Trophoblast cell (in vitro differentiated cells and primary cell): ENCODE results near the gene MDM4.

Source experiments
- DNase-seq, 2 donors: peaks; one replicate each; pipeline ENCODE4 v3.0.0-alpha.2; 2016
- H2AFZ ChIP-seq: 2 replicates; pipeline ENCODE4 v1.6.1; 2013; ENCODE audit warnings: low read length, moderate library complexity, mild to moderate bottlenecking; ENCODE audit not compliant: insufficient read depth, poor library complexity
- H2AK5ac ChIP-seq: 2 replicates; pipeline ENCODE4 v1.6.1; 2013; ENCODE audit warnings: mild to moderate bottlenecking, low read length
- H2BK120ac ChIP-seq: 2 replicates; pipeline ENCODE4 v1.6.1; 2013; ENCODE audit warnings: low read length, mild to moderate bottlenecking, moderate library complexity; ENCODE audit not compliant: insufficient read depth, poor library complexity
- H2BK12ac ChIP-seq: 2 replicates; pipeline ENCODE4 v1.6.1; 2013; ENCODE audit warnings: mild to moderate bottlenecking, low read length, moderate library complexity
- H2BK5ac ChIP-seq: 2 replicates; pipeline ENCODE4 v1.6.1; 2013; ENCODE audit warnings: low read length, low read depth, moderate library complexity, mild to moderate bottlenecking; ENCODE audit not compliant: poor library complexity
- H3K14ac ChIP-seq: 2 replicates; pipeline ENCODE4 v1.6.1; 2013; ENCODE audit warnings: mild to moderate bottlenecking, low read length
- H3K18ac ChIP-seq: 2 replicates; pipeline ENCODE4 v1.6.1; 2013; ENCODE audit warnings: mild to moderate bottlenecking, low read length
- H3K23ac ChIP-seq: 2 replicates; pipeline ENCODE4 v1.6.1; 2013; ENCODE audit warnings: low read length
- H3K27ac ChIP-seq: 2 replicates; pipeline ENCODE4 v1.5.1; 2013; ENCODE audit warnings: low read depth, mild to moderate bottlenecking, inconsistent platforms, low read length, moderate library complexity
- H3K27me3 ChIP-seq: 2 replicates; pipeline ENCODE4 v1.6.1; 2013; ENCODE audit warnings: inconsistent platforms, mild to moderate bottlenecking, low read length, moderate library complexity; ENCODE audit not compliant: insufficient read depth
- H3K36me3 ChIP-seq, 2 experiments: 1 replicate in 1 of 2; 2 replicates in 1 of 2; pipeline ENCODE4 v1.6.1; 2013; ENCODE audit warnings: low read length in 2 of 2, mild to moderate bottlenecking in 2 of 2, moderate library complexity in 1 of 2; ENCODE audit not compliant: insufficient read depth in 2 of 2, control insufficient read depth in 1 of 2
- H3K4ac ChIP-seq: 2 replicates; pipeline ENCODE4 v1.6.1; 2013; ENCODE audit warnings: low read depth, mild to moderate bottlenecking, low read length, moderate library complexity
- H3K4me1 ChIP-seq, 2 experiments: 1 replicate in 1 of 2; 2 replicates in 1 of 2; pipeline ENCODE4 v1.6.1; 2013; ENCODE audit warnings: low read length in 2 of 2, mild to moderate bottlenecking in 2 of 2, moderate library complexity in 1 of 2; ENCODE audit not compliant: insufficient read depth in 2 of 2, control insufficient read depth in 1 of 2
- H3K4me2 ChIP-seq: 2 replicates; pipeline ENCODE4 v1.6.1; 2013; ENCODE audit warnings: inconsistent platforms, mild to moderate bottlenecking, low read length, moderate library complexity
- H3K4me3 ChIP-seq: 2 replicates; pipeline ENCODE4 v1.5.1; 2013; ENCODE audit warnings: mild to moderate bottlenecking, low read depth, low read length, inconsistent platforms
- H3K79me1 ChIP-seq: one replicate; pipeline ENCODE4 v1.6.1; 2013; ENCODE audit warnings: low read length
- H3K79me2 ChIP-seq: 2 replicates; pipeline ENCODE4 v1.6.1; 2013; ENCODE audit warnings: low read length, mild to moderate bottlenecking; ENCODE audit not compliant: control insufficient read depth, insufficient read depth, poor library complexity
- H3K9ac ChIP-seq: 2 replicates; pipeline ENCODE4 v1.6.1; 2013; ENCODE audit warnings: mild to moderate bottlenecking, low read length
- H3K9me3 ChIP-seq: 2 replicates; pipeline ENCODE4 v1.6.1; 2013; ENCODE audit warnings: low read depth, mild to moderate bottlenecking, control low read depth, inconsistent platforms, low read length; ENCODE audit not compliant: insufficient read depth
- H4K12ac ChIP-seq: 2 replicates; pipeline ENCODE4 v1.6.1; 2013; ENCODE audit warnings: low read depth, mild to moderate bottlenecking, low read length, moderate library complexity
- H4K8ac ChIP-seq: 2 replicates; pipeline ENCODE4 v1.6.1; 2013; ENCODE audit warnings: low read depth, mild to moderate bottlenecking, low read length, moderate library complexity
- H4K91ac ChIP-seq: one replicate; pipeline ENCODE4 v1.6.1; 2013; ENCODE audit warnings: low read depth, mild to moderate bottlenecking, low read length, moderate library complexity
- WGBS: extraction: QIAGEN DNeasy Blood & Tissue Kit; methylation state at CpG from one replicate; pipeline ENCODE4 v1.1.7; 2013; ENCODE audit warnings: missing lambda C conversion rate; ENCODE audit not compliant: insufficient read length, insufficient coverage; ENCODE audit errors: extremely low coverage; 5-methylcytosine and 5-hydroxymethylcytosine counted together

Gene MDM4

GRCh38 chr1:204548265-204548664 lies 32.1 kb downstream of the MDM4 start:
- no peak overlapping the region for H2BK12ac ChIP-seq
- no peaks in the 10 kb centered on the region for H3K27me3 ChIP-seq
- DNase-seq, result no peak
- no peak overlapping the region for H2BK120ac ChIP-seq
- H3K18ac ChIP-seq, result no peak overlapping the region
- H3K4me1 ChIP-seq, result no peaks in the 10 kb centered on the region
- no peak overlapping the region for H3K27ac ChIP-seq
- no peak overlapping the region for H3K9ac ChIP-seq
- no peak overlapping the region for H3K4me2 ChIP-seq
- WGBS, result no CpG with 5 or more reads among the region's 2 CpGs
- H3K79me2 ChIP-seq, result no peaks in the 10 kb centered on the region
- no peak overlapping the region for H3K23ac ChIP-seq
- peaks cover 12 to 39% of the 10 kb centered on the region in 2 experiments for H3K36me3 ChIP-seq
- no peak overlapping the region for H3K4ac ChIP-seq
- no peak overlapping the region for H3K4me3 ChIP-seq
- H2BK5ac ChIP-seq, result no peak overlapping the region
- no peak overlapping the region for H4K91ac ChIP-seq
- H4K12ac ChIP-seq, result no peak overlapping the region
- H2AFZ ChIP-seq, result no peak overlapping the region
- H2AK5ac ChIP-seq, result no peak overlapping the region
- no peaks in the 10 kb centered on the region for H3K79me1 ChIP-seq
- H3K14ac ChIP-seq, result no peak overlapping the region
- H3K9me3 ChIP-seq, result no peaks in the 10 kb centered on the region
- H4K8ac ChIP-seq, result no peak overlapping the region

GRCh38 chr1:204549313-204549712 lies 33.1 kb downstream of the MDM4 start:
- WGBS, result no CpG with 5 or more reads among the region's 6 CpGs
- no peaks in the 10 kb centered on the region for H3K27me3 ChIP-seq
- H3K18ac ChIP-seq, result no peak overlapping the region
- H3K9ac ChIP-seq, result no peak overlapping the region
- H3K9me3 ChIP-seq, result no peaks in the 10 kb centered on the region
- no peaks in the 10 kb centered on the region for H3K79me1 ChIP-seq
- H3K14ac ChIP-seq, result no peak overlapping the region
- H3K4me2 ChIP-seq, result no peak overlapping the region
- H4K12ac ChIP-seq, result no peak overlapping the region
- H3K36me3 ChIP-seq, result peaks cover 12 to 36% of the 10 kb centered on the region in 2 experiments
- H3K4ac ChIP-seq, result no peak overlapping the region
- no peak overlapping the region for H2AK5ac ChIP-seq
- no peak overlapping the region for H3K4me3 ChIP-seq
- no peak overlapping the region for H4K91ac ChIP-seq
- no peak overlapping the region for H3K23ac ChIP-seq
- H3K79me2 ChIP-seq, result no peaks in the 10 kb centered on the region
- H2BK120ac ChIP-seq, result no peak overlapping the region
- no peak overlapping the region for H2BK12ac ChIP-seq
- no peak overlapping the region for H2BK5ac ChIP-seq
- H2AFZ ChIP-seq, result no peak overlapping the region
- no peaks in the 10 kb centered on the region for H3K4me1 ChIP-seq
- DNase-seq, result no peak
- no peak overlapping the region for H3K27ac ChIP-seq
- no peak overlapping the region for H4K8ac ChIP-seq

- no peaks in the 10 kb centered on the region for H3K27me3 ChIP-seq
- H3K9me3 ChIP-seq, result no peaks in the 10 kb centered on the region
- H3K4me1 ChIP-seq, result no peaks in the 10 kb centered on the region
- H3K4ac ChIP-seq, result no peak overlapping the region
- no peak overlapping the region for H4K12ac ChIP-seq
- H3K79me2 ChIP-seq, result no peaks in the 10 kb centered on the region
- H4K91ac ChIP-seq, result no peak overlapping the region
- WGBS, result no CpG with 5 or more reads among the region's 5 CpGs
- peaks cover 12 to 34% of the 10 kb centered on the region in 2 experiments for H3K36me3 ChIP-seq
- no peak overlapping the region for H2AK5ac ChIP-seq
- no peak overlapping the region for H3K14ac ChIP-seq
- H4K8ac ChIP-seq, result no peak overlapping the region
- no peak overlapping the region for H3K4me2 ChIP-seq
- H3K18ac ChIP-seq, result no peak overlapping the region
- no peaks in the 10 kb centered on the region for H3K79me1 ChIP-seq
- no peak overlapping the region for H2BK120ac ChIP-seq
- H2AFZ ChIP-seq, result no peak overlapping the region
- H3K27ac ChIP-seq, result no peak overlapping the region
- no peak overlapping the region for H3K4me3 ChIP-seq
- no peak overlapping the region for H3K9ac ChIP-seq
- no peak for DNase-seq
- H2BK12ac ChIP-seq, result no peak overlapping the region
- H2BK5ac ChIP-seq, result no peak overlapping the region
- H3K23ac ChIP-seq, result no peak overlapping the region
These were observed 34.7 kb downstream of the MDM4 start for GRCh38 chr1:204550926-204551325.

GRCh38 chr1:204556458-204557052 lies 40.3 kb downstream of the MDM4 start:
- H3K9ac ChIP-seq, result no peak overlapping the region
- H3K9me3 ChIP-seq, result no peaks in the 10 kb centered on the region
- no peak overlapping the region for H2AFZ ChIP-seq
- H3K18ac ChIP-seq, result no peak overlapping the region
- H3K14ac ChIP-seq, result no peak overlapping the region
- no peak overlapping the region for H4K12ac ChIP-seq
- peaks cover 2 to 5% of the 10 kb centered on the region in 2 experiments for H3K36me3 ChIP-seq
- H3K4ac ChIP-seq, result no peak overlapping the region
- no peaks in the 10 kb centered on the region for H3K79me2 ChIP-seq
- no peak overlapping the region for H2BK120ac ChIP-seq
- H3K23ac ChIP-seq, result no peak overlapping the region
- peak overlapping the region; percentile 16 for H4K8ac ChIP-seq
- no peak overlapping the region for H3K4me2 ChIP-seq
- H2BK5ac ChIP-seq, result no peak overlapping the region
- H2AK5ac ChIP-seq, result no peak overlapping the region
- H2BK12ac ChIP-seq, result no peak overlapping the region
- H3K4me1 ChIP-seq, result peaks cover 4 to 10% of the 10 kb centered on the region in 2 experiments
- DNase-seq, result no peak
- H4K91ac ChIP-seq, result no peak overlapping the region
- no peak overlapping the region for H3K4me3 ChIP-seq
- no peak overlapping the region for H3K27ac ChIP-seq
- WGBS, result no CpG with 5 or more reads among the region's 7 CpGs
- H3K79me1 ChIP-seq, result peaks cover 2% of the 10 kb centered on the region
- no peaks in the 10 kb centered on the region for H3K27me3 ChIP-seq
